Measurements from ENCODE around the gene RHOBTB1.

DNA sequence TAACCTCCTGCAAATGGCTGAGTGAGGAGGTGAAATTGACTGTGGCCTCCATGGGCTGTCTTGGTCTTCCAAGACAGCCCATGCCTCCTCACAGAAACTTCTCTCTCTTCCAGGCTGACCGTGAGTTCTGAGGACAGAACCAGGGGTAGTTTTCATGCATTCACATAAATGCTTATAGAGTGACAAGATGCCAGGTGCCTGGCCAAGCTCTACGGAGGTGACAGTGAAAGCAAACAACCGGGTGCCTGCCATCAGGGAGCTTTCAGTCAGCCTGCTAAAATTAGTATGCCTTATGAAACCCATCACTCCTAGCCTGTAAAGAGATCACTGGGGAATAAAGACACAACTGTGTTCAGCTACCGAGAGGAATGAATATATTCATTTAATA lies 919 bp upstream of the RHOBTB1 start:
- no peak for TF ChIP-seq POLR2A (IDR thresholded peaks at IDR 0.05)
- TF ChIP-seq, protein P1, sequence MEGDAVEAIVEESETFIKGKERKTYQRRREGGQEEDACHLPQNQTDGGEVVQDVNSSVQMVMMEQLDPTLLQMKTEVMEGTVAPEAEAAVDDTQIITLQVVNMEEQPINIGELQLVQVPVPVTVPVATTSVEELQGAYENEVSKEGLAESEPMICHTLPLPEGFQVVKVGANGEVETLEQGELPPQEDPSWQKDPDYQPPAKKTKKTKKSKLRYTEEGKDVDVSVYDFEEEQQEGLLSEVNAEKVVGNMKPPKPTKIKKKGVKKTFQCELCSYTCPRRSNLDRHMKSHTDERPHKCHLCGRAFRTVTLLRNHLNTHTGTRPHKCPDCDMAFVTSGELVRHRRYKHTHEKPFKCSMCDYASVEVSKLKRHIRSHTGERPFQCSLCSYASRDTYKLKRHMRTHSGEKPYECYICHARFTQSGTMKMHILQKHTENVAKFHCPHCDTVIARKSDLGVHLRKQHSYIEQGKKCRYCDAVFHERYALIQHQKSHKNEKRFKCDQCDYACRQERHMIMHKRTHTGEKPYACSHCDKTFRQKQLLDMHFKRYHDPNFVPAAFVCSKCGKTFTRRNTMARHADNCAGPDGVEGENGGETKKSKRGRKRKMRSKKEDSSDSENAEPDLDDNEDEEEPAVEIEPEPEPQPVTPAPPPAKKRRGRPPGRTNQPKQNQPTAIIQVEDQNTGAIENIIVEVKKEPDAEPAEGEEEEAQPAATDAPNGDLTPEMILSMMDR (IDR thresholded peaks at IDR 0.05), result no peak
